Heart left ventricle (tissue), 13 donors: ENCODE data around the gene PIK3C2B.
"Not testable (repeated sequence)": the region's sequence is repeated elsewhere in the genome, so short reads cannot be mapped to it uniquely, and the experiment has no call there.

Experiments
- CTCF ChIP-seq, 12 donors: fragments of 200-600 bp; sonication (generic) in 4 of 12; IDR thresholded peaks; one replicate each; pipeline versions ENCODE4 v1.5.0 to v1.8.0; 2018 to 2022; ENCODE audit warnings: antibody characterized with exemption in 12 of 12, mild to moderate bottlenecking in 5 of 12
- POLR2A ChIP-seq, 2 donors: fragments of 450-650 bp; IDR thresholded peaks; one replicate each; pipeline ENCODE4 v1.6.1; 2017; ENCODE audit warnings: antibody characterized with exemption in 2 of 2, mild to moderate bottlenecking in 2 of 2, moderate library complexity in 2 of 2
- donor health status: ischemic (EF 13 %, LVEDD 7.1; RV severe dilation, severe dysfunction).
- donor health status: DM: no; HTN: yes; CAD: no.
- donor health status: DM: no; HTN: no; CAD: no.
- donor health status: ischemic (EF 25% LVEDD 6.9; RV normal size, moderate dysfunction).
- donor health status: ischemic (EF 25% LVEDD 5.7; RV mildly dilated, moderate dysfunction).
- donor health status: ischemic (EF 35%, LVEDD 5.7; RV mildly dilated, moderate dysfunction).
- donor health status: nonischemic (EF 11% LVEDD 7.7; RV severe dilation, severe dysfunction).
- donor health status: DM: yes; HTN: yes; CAD: no.
- donor health status: PGD.
- donor health status: ischemic (EF 29% LVEDD 5.4; RV normal size, mild dysfunction).
- donor health status: nonischemic (EF 23%, LVEDD 6.1; RV moderate dilation, normal function).

- TF ChIP-seq CTCF, POLR2A (IDR thresholded peaks at IDR 0.05): not testable (repeated sequence)
Observed at GRCh38 chr1:204521941-204522521, 27.4 kb upstream of the PIK3C2B start.
